HG03108 (cell line): ENCODE results near the gene IRF9.

ENCODE experiments used
- ATAC-seq: cut with Tn5 transposase; IDR thresholded peaks from one replicate; pipeline ENCODE4 v1.9.1; 2021; ENCODE audit warnings: moderate library complexity; ENCODE audit not compliant: unreplicated experiment

Gene IRF9

GRCh38 chr14:24160850-24161804 is at the start of gene IRF9:
Gene IRF9, plus strand, starts transcription at chr14:24161265. Its CDS starts 880 bp downstream, at chr14:24162145.
- peak; percentile 81 for ATAC-seq

- ATAC-seq: no peak
Observed at GRCh38 chr14:24113379-24113800, 47.7 kb upstream of the IRF9 start.

- ATAC-seq: peak; percentile 24
Observed at GRCh38 chr14:24113801-24114531, 47.1 kb upstream of the IRF9 start.

GRCh38 chr14:24114532-24115421 is 46.3 kb upstream of the IRF9 start, which contains the start of the genes DCAF11 and NRL:
Gene DCAF11, plus strand, starts transcription at chr14:24114777. Its CDS starts 818 bp downstream, at chr14:24115595.
Gene NRL, minus strand, starts transcription at chr14:24114949. Its CDS starts 32,101 bp downstream, at chr14:24082848.
- ATAC-seq: peak; percentile 79

- ATAC-seq: no peak
Observed at GRCh38 chr14:24115422-24116127, 45.5 kb upstream of the IRF9 start.

GRCh38 chr14:24116128-24116814 is 44.8 kb upstream of the IRF9 start:
- no peak for ATAC-seq

- no peak for ATAC-seq
Observed at GRCh38 chr14:24117179-24117578, 43.9 kb upstream of the IRF9 start.

- ATAC-seq: no peak
Observed at GRCh38 chr14:24119691-24120090, 41.4 kb upstream of the IRF9 start.

- no peak for ATAC-seq
Observed at GRCh38 chr14:24121210-24121609, 39.9 kb upstream of the IRF9 start.

- ATAC-seq: no peak
Observed at GRCh38 chr14:24122416-24122815, 38.6 kb upstream of the IRF9 start.

GRCh38 chr14:24122898-24123297 is 38.2 kb upstream of the IRF9 start:
- no peak for ATAC-seq

- peak; percentile 61 for ATAC-seq
Observed at GRCh38 chr14:24123424-24124417, 37.3 kb upstream of the IRF9 start.

- ATAC-seq: no peak
Observed at GRCh38 chr14:24126939-24127338, 34.1 kb upstream of the IRF9 start.

- ATAC-seq: no peak
Observed at GRCh38 chr14:24127673-24128072, 33.4 kb upstream of the IRF9 start.

- no peak for ATAC-seq
Observed at GRCh38 chr14:24129410-24129998, 31.6 kb upstream of the IRF9 start.

- no peak for ATAC-seq
Observed at GRCh38 chr14:24130380-24130716, 30.7 kb upstream of the IRF9 start, which contains the start of gene FITM1. Gene FITM1, plus strand, starts transcription at chr14:24130659. Its CDS starts 905 bp downstream, at chr14:24131564.

- no peak for ATAC-seq
Observed at GRCh38 chr14:24130717-24131548, 30.1 kb upstream of the IRF9 start.
